Measurements from ENCODE around the gene CIB2. TPM values are rescaled to one million over a fixed set of nuclear protein-coding genes. Genes with fewer than 3 reads are reported as not detected.

CIB2 gene
- total and polyA plus RNA-seq, 2 experiments from 2014 or later, result 59.5 to 64.4 TPM

DNA sequence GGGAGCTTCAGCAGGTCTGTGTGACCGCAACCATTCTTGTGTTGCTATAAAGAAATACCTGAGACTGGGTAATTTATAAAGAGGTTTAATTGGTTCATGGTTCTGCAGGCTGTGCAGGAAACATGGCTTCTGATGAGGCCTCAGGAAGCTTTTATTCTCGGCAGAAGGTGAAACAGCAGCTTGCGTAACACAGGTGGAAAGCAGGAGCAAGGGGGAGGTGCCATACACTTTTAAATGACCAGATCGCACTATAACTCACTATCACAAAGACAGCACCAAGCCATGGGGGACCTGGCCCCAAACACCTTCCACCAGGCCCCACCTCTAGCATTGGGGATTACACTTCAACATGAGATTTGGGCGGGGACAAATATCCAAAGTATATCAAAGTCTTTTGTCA, 8.3 kb upstream of the CIB2 start (continued):
- TF ChIP-seq, protein P1, sequence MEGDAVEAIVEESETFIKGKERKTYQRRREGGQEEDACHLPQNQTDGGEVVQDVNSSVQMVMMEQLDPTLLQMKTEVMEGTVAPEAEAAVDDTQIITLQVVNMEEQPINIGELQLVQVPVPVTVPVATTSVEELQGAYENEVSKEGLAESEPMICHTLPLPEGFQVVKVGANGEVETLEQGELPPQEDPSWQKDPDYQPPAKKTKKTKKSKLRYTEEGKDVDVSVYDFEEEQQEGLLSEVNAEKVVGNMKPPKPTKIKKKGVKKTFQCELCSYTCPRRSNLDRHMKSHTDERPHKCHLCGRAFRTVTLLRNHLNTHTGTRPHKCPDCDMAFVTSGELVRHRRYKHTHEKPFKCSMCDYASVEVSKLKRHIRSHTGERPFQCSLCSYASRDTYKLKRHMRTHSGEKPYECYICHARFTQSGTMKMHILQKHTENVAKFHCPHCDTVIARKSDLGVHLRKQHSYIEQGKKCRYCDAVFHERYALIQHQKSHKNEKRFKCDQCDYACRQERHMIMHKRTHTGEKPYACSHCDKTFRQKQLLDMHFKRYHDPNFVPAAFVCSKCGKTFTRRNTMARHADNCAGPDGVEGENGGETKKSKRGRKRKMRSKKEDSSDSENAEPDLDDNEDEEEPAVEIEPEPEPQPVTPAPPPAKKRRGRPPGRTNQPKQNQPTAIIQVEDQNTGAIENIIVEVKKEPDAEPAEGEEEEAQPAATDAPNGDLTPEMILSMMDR (conservative IDR thresholded peaks at IDR 0.05; ENCODE audit: low read depth in 2 of 2), result no peak
- no peak for TF ChIP-seq NANOG (IDR thresholded peaks at IDR 0.05; ENCODE audit: borderline replicate concordance)
- TF ChIP-seq STAT1 (IDR thresholded peaks at IDR 0.05; ENCODE audit: unreplicated experiment), result no peak

GRCh38 chr15:78133801-78134200, 2.6 kb upstream of the CIB2 start:
- no peaks in the 10 kb centered on the region for H4K20me1 ChIP-seq (replicated peaks; ENCODE audit: insufficient read depth)
- no peak overlapping the region for H2AFZ ChIP-seq
- peaks cover 18% of the 10 kb centered on the region; the same call in 1 of the 2 replicates for H3K4me1 ChIP-seq (ENCODE audit: insufficient read depth)
- H3K4me3 ChIP-seq, result no peak overlapping the region
- Mint-ChIP-seq H3K27ac (no peak overlapping the region), H3K4me3 (no peak overlapping the region), H3K9me3 (no peaks in the 10 kb centered on the region), H3K4me1 (peaks cover 24% of the 10 kb centered on the region), H3K27me3 (ENCODE audit: insufficient read depth, low read depth, poor library complexity) (peaks cover 6% of the 10 kb centered on the region), H3K36me3 (ENCODE audit: low read depth) (no peaks in the 10 kb centered on the region)
- H3F3A ChIP-seq (replicated peaks; ENCODE audit: low read depth), result 0 out of 2 replicates have a peak, but pooled peaks cover 6% of the 10 kb centered on the region
- H3K36me3 ChIP-seq (ENCODE audit: insufficient read depth), result no peaks in the 10 kb centered on the region
- no peaks in the 10 kb centered on the region for H3K9me2 ChIP-seq (ENCODE audit: insufficient read depth)
- H3K27ac ChIP-seq (ENCODE audit: low read depth), result no peak overlapping the region
- no peak for DNase-seq (ENCODE audit: low spot score)
- H3K27me3 ChIP-seq (ENCODE audit: insufficient read depth), result no peaks in the 10 kb centered on the region
- H3K4me2 ChIP-seq, result no peak overlapping the region
- no peak for ATAC-seq
- H3K79me2 ChIP-seq (replicated peaks; ENCODE audit: insufficient read depth), result no peaks in the 10 kb centered on the region
- TF ChIP-seq CREB1 (CRISPR knock-in tag; IDR thresholded peaks at IDR 0.05; ENCODE audit: low read depth), result no peak
- no peak for TF ChIP-seq ZNF462 (CRISPR knock-in tag; IDR thresholded peaks at IDR 0.05)
- TF ChIP-seq, protein P1 (conservative IDR thresholded peaks at IDR 0.05; ENCODE audit: low read depth in 2 of 2), result no peak
- no peak for TF ChIP-seq EZH2 (IDR thresholded peaks at IDR 0.05; ENCODE audit: low read depth, unreplicated experiment)
- TF ChIP-seq ETS1 (IDR thresholded peaks at IDR 0.05), result no peak
- TF ChIP-seq JUNB (IDR thresholded peaks at IDR 0.05; ENCODE audit: unreplicated experiment), result no peak
- TF ChIP-seq POLR2AphosphoS5 (IDR thresholded peaks at IDR 0.05; ENCODE audit: low read depth), result no peak

Measured in GM23338 (cell line).